BJ (cell line): ENCODE data around the gene HSD17B8. TPM values are rescaled to one million over a fixed set of nuclear protein-coding genes. Genes with fewer than 3 reads are reported as not detected.

Source experiments
- CTCF ChIA-PET: fragments of 350-600 bp; formaldehyde crosslinking; extraction: SDS; loops from one replicate; lab custom pipeline; 2021; ENCODE audit warnings: antibody characterized with exemption, inconsistent platforms; lab: Yijun Ruan, JAX
- POLR2A ChIA-PET: fragments of 300-600 bp; sonication (Branson Sonifier 250); formaldehyde crosslinking; extraction: SDS; loops from one replicate; lab custom pipeline; 2021; ENCODE audit warnings: antibody characterized with exemption; lab: Charles Lee
- DNase-seq: peaks from one replicate; pipeline ENCODE4 v3.0.0-alpha.2; 2011; ENCODE audit warnings: low read depth
- H3K27me3 ChIP-seq: 2 replicates; pipeline ENCODE4 v1.6.0; 2011; ENCODE audit warnings: low read length; ENCODE audit not compliant: control insufficient read depth, insufficient read depth
- H3K36me3 ChIP-seq: 2 replicates; pipeline ENCODE4 v1.5.1; 2011; ENCODE audit warnings: low read length; ENCODE audit not compliant: control insufficient read depth, insufficient read depth
- H3K4me3 ChIP-seq: 2 replicates; pipeline ENCODE4 v1.5.1; 2011; ENCODE audit warnings: low read depth, mild to moderate bottlenecking, control low read depth, low read length
- CTCF ChIP-seq: IDR thresholded peaks from 2 replicates; pipeline ENCODE4 v1.5.1; 2011; ENCODE audit warnings: low read depth, mild to moderate bottlenecking, control low read depth, inconsistent platforms, low read length, moderate library complexity; ENCODE audit not compliant: insufficient read depth
- polyA plus RNA-seq: library from polyadenylated mRNA; depleted of rRNA; stranded (reverse); fragments of >200 nt; gene quantifications from 2 replicates; pipeline ENCODE4 v1.2.3, GENCODE V29; 2011

Gene HSD17B8
- polyA plus RNA-seq, 1 experiment = 3.4 TPM

GRCh38 chr6:33181141-33181540 is 23.3 kb upstream of the HSD17B8 start:
- POLR2A ChIA-PET = no interaction called here

GRCh38 chr6:33183071-33183683 is 21.3 kb upstream of the HSD17B8 start:
- H3K27me3 ChIP-seq = peaks cover 3% of the 10 kb centered on the region
- POLR2A ChIA-PET = interaction anchor here (0.6 kb wide), 1 partner anchor 138 kb away, joined by 5 read pairs; no protein-coding TSS in a partner anchor
- no peak overlapping the region for H3K4me3 ChIP-seq
- no peak for DNase-seq
- H3K36me3 ChIP-seq = no peaks in the 10 kb centered on the region
- TF ChIP-seq CTCF = no peak
- CTCF ChIA-PET = interaction anchor here (0.6 to 1.4 kb wide), 5 partner anchors 10 to 251 kb away, joined by 3 to 5 read pairs (median 3); no protein-coding TSS in a partner anchor

More at GRCh38 chr6:33181141-33181540, 23.3 kb upstream of the HSD17B8 start:
- no peak overlapping the region for H3K4me3 ChIP-seq
- CTCF ChIA-PET = interaction anchor here (1.7 kb wide), 1 partner anchor 19 kb away, joined by 7 read pairs; no protein-coding TSS in a partner anchor
- no peaks in the 10 kb centered on the region for H3K36me3 ChIP-seq
- DNase-seq = no peak
- no peak for TF ChIP-seq CTCF
- peaks cover 3% of the 10 kb centered on the region; the same call in 1 of the 2 replicates for H3K27me3 ChIP-seq

- Histone ChIP-seq H3K4me3 (no peak overlapping the region), H3K27me3 (peaks cover 7% of the 10 kb centered on the region), H3K36me3 (no peaks in the 10 kb centered on the region)
- DNase-seq = no peak
- CTCF ChIA-PET = interaction anchor here (0.6 kb wide), 1 partner anchor 220 kb away, joined by 3 read pairs; no protein-coding TSS in a partner anchor
- POLR2A ChIA-PET = no interaction called here
- no peak for TF ChIP-seq CTCF
Observed at GRCh38 chr6:33185190-33185589, 19.3 kb upstream of the HSD17B8 start.

GRCh38 chr6:33185654-33186187 is 18.7 kb upstream of the HSD17B8 start:
- H3K4me3 ChIP-seq = no peak overlapping the region
- no peak for DNase-seq
- no peaks in the 10 kb centered on the region for H3K36me3 ChIP-seq
- H3K27me3 ChIP-seq = peaks cover 7% of the 10 kb centered on the region
- CTCF ChIA-PET = no interaction called here
- POLR2A ChIA-PET = no interaction called here
- TF ChIP-seq CTCF = no peak

- ChIA-PET CTCF (no interaction called here), POLR2A (no interaction called here)
- TF ChIP-seq CTCF = no peak
- Histone ChIP-seq H3K27me3 (peaks cover 18% of the 10 kb centered on the region), H3K36me3 (no peaks in the 10 kb centered on the region), H3K4me3 (no peak overlapping the region)
- no peak for DNase-seq
Observed at GRCh38 chr6:33187809-33188208, 16.6 kb upstream of the HSD17B8 start.
